BJ (cell line): ENCODE measurements around the gene TEX261. TPM values are rescaled to one million over a fixed set of nuclear protein-coding genes. Genes with fewer than 3 reads are reported as not detected.
A peak's percentile ranks its signal among the peaks of the same experiment; 100 is the strongest.

ENCODE experiments used
- CTCF ChIA-PET: fragments of 350-600 bp; formaldehyde crosslinking; extraction: SDS; loops from one replicate; lab custom pipeline; 2021; ENCODE audit warnings: antibody characterized with exemption, inconsistent platforms; lab: Yijun Ruan, JAX
- POLR2A ChIA-PET: fragments of 300-600 bp; sonication (Branson Sonifier 250); formaldehyde crosslinking; extraction: SDS; loops from one replicate; lab custom pipeline; 2021; ENCODE audit warnings: antibody characterized with exemption; lab: Charles Lee
- DNase-seq: peaks from one replicate; pipeline ENCODE4 v3.0.0-alpha.2; 2011; ENCODE audit warnings: low read depth
- H3K27me3 ChIP-seq: 2 replicates; pipeline ENCODE4 v1.6.0; 2011; ENCODE audit warnings: low read length; ENCODE audit not compliant: control insufficient read depth, insufficient read depth
- H3K36me3 ChIP-seq: 2 replicates; pipeline ENCODE4 v1.5.1; 2011; ENCODE audit warnings: low read length; ENCODE audit not compliant: control insufficient read depth, insufficient read depth
- H3K4me3 ChIP-seq: 2 replicates; pipeline ENCODE4 v1.5.1; 2011; ENCODE audit warnings: low read depth, mild to moderate bottlenecking, control low read depth, low read length
- CTCF ChIP-seq: IDR thresholded peaks from 2 replicates; pipeline ENCODE4 v1.5.1; 2011; ENCODE audit warnings: low read depth, mild to moderate bottlenecking, control low read depth, inconsistent platforms, low read length, moderate library complexity; ENCODE audit not compliant: insufficient read depth
- polyA plus RNA-seq: library from polyadenylated mRNA; depleted of rRNA; stranded (reverse); fragments of >200 nt; gene quantifications from 2 replicates; pipeline ENCODE4 v1.2.3, GENCODE V29; 2011

The TEX261 gene
- polyA plus RNA-seq, 1 experiment = 83.2 TPM

DNA sequence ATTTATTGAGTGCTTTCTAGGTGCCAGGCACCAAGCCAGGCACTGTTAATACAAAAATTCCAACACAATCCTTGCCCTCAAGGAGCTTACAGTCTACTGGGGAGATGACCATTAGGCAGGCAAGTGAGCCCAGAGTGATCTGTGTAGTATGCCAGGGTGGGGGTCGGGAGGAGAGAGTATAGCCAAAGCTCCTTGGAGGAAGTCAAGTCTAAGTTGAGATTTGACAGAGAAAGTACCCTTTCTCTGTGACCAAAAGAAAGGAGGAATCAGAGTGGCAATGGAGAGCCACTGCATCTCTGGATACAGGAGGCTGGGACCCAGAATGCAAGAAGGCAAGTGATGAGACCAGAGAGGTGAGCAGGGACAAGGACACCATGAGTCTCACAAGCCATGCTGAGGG lies 8.7 kb downstream of the TEX261 start:
- H3K27me3 ChIP-seq = no peaks in the 10 kb centered on the region
- H3K36me3 ChIP-seq = peaks cover 19% of the 10 kb centered on the region
- CTCF ChIA-PET = interaction anchor here (0.9 to 1.0 kb wide), 2 partner anchors 8 to 31 kb away, joined by 3 read pairs; partner anchors contain the start of gene ANKRD53
- TF ChIP-seq CTCF = no peak
- DNase-seq = no peak
- POLR2A ChIA-PET = no interaction called here
- no peak overlapping the region for H3K4me3 ChIP-seq

- Histone ChIP-seq H3K4me3 (no peak overlapping the region), H3K36me3 (peaks cover 17% of the 10 kb centered on the region), H3K27me3 (no peaks in the 10 kb centered on the region)
- CTCF ChIA-PET = interaction anchor here (0.9 to 2.8 kb wide), 6 partner anchors 11 to 86 kb away, joined by 3 to 23 read pairs (median 8); no protein-coding TSS in a partner anchor
- TF ChIP-seq CTCF = no peak
- POLR2A ChIA-PET = no interaction called here
- DNase-seq = no peak
Measured at GRCh38 chr2:70985283-70985688, 9.4 kb downstream of the TEX261 start.

DNA sequence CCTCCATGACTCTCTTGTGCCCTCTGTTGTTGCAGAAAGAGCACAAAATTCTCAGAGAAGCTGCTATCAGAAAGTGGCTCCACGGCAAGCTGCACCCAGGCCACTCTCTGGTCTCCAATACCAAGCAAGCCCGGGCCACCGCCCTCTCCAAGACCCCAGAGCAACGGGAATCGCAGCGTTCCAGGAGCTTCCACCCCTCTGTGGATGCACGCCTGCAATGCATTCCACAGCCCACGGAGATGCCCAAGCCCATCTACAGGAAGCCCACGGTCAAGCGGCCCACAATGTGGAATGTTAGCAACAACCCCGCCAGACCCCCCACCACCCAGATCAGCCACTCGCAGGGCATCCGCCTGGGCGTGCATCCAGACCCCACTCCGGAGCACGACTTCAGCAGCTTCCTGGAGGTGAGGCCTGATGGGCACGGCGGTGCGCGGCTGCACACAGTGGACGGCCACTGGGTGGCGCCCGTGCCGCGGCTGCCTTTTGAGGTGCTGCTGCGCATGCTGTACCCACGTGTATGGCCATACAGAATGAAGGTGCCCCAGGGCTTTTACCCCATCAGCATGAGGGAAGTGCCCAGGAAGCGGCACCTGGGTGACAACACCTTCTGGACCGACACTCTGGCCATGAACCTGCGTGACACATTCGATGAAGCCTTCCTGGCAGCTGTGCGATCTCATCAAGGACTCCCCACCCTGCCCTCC lies 9.9 kb downstream of the TEX261 start:
- Histone ChIP-seq H3K4me3 (no peak overlapping the region), H3K36me3 (peaks cover 16% of the 10 kb centered on the region), H3K27me3 (no peaks in the 10 kb centered on the region)
- DNase-seq = no peak
- POLR2A ChIA-PET = no interaction called here
- CTCF ChIA-PET = interaction anchor here (0.7 to 2.8 kb wide), 11 partner anchors 9 to 114 kb away, joined by 3 to 23 read pairs (median 6); partner anchors contain the start of genes NAGK and TEX261
- peak; percentile 83 for TF ChIP-seq CTCF

DNA sequence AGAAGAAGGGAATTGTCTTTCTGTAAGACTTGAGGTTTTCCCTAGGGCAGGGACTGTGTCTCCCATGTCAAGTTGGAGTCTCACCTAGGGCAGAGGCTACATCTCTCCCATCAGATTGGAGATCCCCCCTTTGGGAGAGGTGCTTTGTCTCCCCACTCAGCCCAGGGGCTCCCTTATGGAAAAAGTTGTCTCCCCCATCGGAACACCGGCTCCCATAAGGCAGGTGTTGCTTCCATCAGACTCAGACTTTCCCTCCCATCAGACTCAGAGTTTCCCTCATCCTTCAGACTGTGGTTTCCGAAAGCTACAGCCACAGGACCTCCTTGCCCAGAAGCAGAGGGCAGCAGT lies 10.5 kb downstream of the TEX261 start:
- CTCF ChIA-PET = interaction anchor here (0.7 to 2.8 kb wide), 9 partner anchors 10 to 113 kb away, joined by 4 to 23 read pairs (median 8); partner anchors contain the start of genes NAGK and TEX261
- Histone ChIP-seq H3K27me3 (no peaks in the 10 kb centered on the region), H3K4me3 (no peak overlapping the region), H3K36me3 (peaks cover 16% of the 10 kb centered on the region)
- no peak for DNase-seq
- no peak for TF ChIP-seq CTCF
- POLR2A ChIA-PET = no interaction called here

DNA sequence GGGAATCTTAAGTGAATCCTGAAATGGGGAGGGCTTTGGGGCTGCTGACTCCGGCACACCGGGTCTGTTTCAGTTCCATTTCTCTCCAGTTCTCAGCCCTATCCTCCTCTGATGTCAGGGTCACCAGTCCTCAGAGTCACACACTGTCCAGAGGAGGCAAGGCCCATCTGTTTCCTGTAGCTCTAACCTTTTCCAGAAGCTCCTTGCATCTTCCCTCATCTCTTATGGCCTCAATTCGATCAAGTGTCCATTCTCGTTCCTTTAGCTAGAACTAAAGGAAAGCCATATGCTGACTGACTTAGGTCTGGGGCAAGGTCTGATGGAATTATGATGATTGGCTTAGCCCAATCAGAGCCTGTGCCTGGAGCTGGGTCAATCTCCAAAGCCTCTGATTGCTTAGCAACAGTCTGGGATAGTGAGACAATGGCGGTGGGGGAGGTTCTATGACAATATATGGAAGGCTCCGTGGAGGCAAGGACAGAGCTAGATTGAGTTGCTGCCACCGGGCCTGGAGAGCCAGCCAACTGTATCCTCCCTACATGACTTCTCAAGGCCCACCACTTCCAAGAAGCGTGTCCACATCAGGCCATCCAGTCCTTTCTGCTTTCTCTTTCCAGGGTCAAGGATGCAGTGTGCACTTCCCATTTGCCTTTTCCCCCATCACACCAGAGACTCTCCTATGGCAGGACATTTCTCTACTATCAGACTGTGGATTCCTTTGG lies 11.0 kb downstream of the TEX261 start:
- no peak for DNase-seq
- ChIA-PET POLR2A (no interaction called here), CTCF (interaction anchor here (1.2 to 2.8 kb wide), 7 partner anchors 9 to 87 kb away, joined by 6 to 23 read pairs (median 11); partner anchors contain the start of genes NAGK and TEX261)
- H3K36me3 ChIP-seq = peaks cover 13% of the 10 kb centered on the region
- H3K4me3 ChIP-seq = no peak overlapping the region
- TF ChIP-seq CTCF = no peak
- H3K27me3 ChIP-seq = no peaks in the 10 kb centered on the region
